H1 (cell line): ENCODE data around the gene TSEN54. TPM values are rescaled to one million over a fixed set of nuclear protein-coding genes. Genes with fewer than 3 reads are reported as not detected.

Experiments used
- BCL11A ChIP-seq, 2 experiments: IDR thresholded peaks; one replicate each; pipeline ENCODE4 v1.6.1; 2011; ENCODE audit warnings: low read depth in 2 of 2, low read length in 2 of 2, mild to moderate bottlenecking in 2 of 2
- CTBP2 ChIP-seq: IDR thresholded peaks from 2 replicates; pipeline ENCODE4 v1.7.0; 2011; ENCODE audit warnings: borderline replicate concordance, mild to moderate bottlenecking, moderate library complexity, mixed read lengths, low read length; ENCODE audit not compliant: insufficient read depth, insufficient read length
- CTCF ChIP-seq, 3 experiments: IDR thresholded peaks; 1 replicate in 2 of 3; 2 replicates in 1 of 3; pipeline versions ENCODE4 v1.5.1 to v1.6.1; 2011; ENCODE audit warnings: low read length in 3 of 3, mild to moderate bottlenecking in 3 of 3, inconsistent platforms in 2 of 3, low read depth in 1 of 3, moderate library complexity in 1 of 3; ENCODE audit not compliant: insufficient read depth in 1 of 3; ENCODE audit errors: control extremely low read depth in 1 of 3
- EGR1 ChIP-seq: IDR thresholded peaks from 2 replicates; pipeline ENCODE4 v1.6.1; 2011; ENCODE audit warnings: low read depth, low read length, borderline replicate concordance
- HDAC2 ChIP-seq, 2 experiments: fragments of 300-600 bp in 1 of 2; sonication (generic) in 1 of 2; IDR thresholded peaks; 2 replicates each; pipeline ENCODE4 v1.6.1; 2011 to 2012; ENCODE audit warnings: low read depth in 2 of 2, low read length in 2 of 2, mild to moderate bottlenecking in 2 of 2, moderate library complexity in 2 of 2, borderline replicate concordance in 1 of 2, inconsistent platforms in 1 of 2
- PHF8 ChIP-seq: fragments of 200-600 bp; sonication (generic); conservative IDR thresholded peaks from 2 replicates; pipeline ENCODE4 v1.7.1; 2012; ENCODE audit warnings: low read depth, mild to moderate bottlenecking, inconsistent platforms, low read length, moderate library complexity
- POLR2AphosphoS5 ChIP-seq: IDR thresholded peaks from 2 replicates; pipeline ENCODE4 v1.6.1; 2011; ENCODE audit warnings: low read depth, low read length
- SP4 ChIP-seq: IDR thresholded peaks from 2 replicates; pipeline ENCODE4 v1.6.1; 2012; ENCODE audit warnings: low read length, inconsistent platforms
- TBP ChIP-seq: IDR thresholded peaks from 2 replicates; pipeline ENCODE4 v1.6.1; 2011; ENCODE audit warnings: low read depth, low read length, improper control_type of control experiment
- USF2 ChIP-seq: IDR thresholded peaks from 2 replicates; pipeline ENCODE4 v1.6.1; 2011; ENCODE audit warnings: low read length, improper control_type of control experiment
- polyA plus RNA-seq, 7 experiments: library from polyadenylated mRNA; depleted of rRNA in 3 of 7; stranded (reverse) in 5 of 7; unstranded in 2 of 7; fragments of >200 nt in 5 of 7; fragments of 200-250 nt in 2 of 7; gene quantifications; 1 replicate in 5 of 7; 2 replicates in 1 of 7; 4 replicates in 1 of 7; pipeline versions ENCODE4 v1.2.1 to v1.2.3, GENCODE V29; 2011 to 2013; ENCODE audit warnings: missing spikeins in 2 of 7, mixed read lengths in 2 of 7
- total RNA-seq: library from RNA; stranded (reverse); fragmentation: NEBNext Ultra II Directional; extraction: Animal tissue kit (Norgen Biotek cat#: 25700); gene quantifications from 2 replicates; pipeline ENCODE4 v1.2.1, GENCODE V29; 2021

TSEN54 gene
- total and polyA plus RNA-seq, 2 of the 8 experiments (the other 6 are each of a cell fraction or from before 2014, with no cell fraction given), result 43.6 to 60.3 TPM

DNA sequence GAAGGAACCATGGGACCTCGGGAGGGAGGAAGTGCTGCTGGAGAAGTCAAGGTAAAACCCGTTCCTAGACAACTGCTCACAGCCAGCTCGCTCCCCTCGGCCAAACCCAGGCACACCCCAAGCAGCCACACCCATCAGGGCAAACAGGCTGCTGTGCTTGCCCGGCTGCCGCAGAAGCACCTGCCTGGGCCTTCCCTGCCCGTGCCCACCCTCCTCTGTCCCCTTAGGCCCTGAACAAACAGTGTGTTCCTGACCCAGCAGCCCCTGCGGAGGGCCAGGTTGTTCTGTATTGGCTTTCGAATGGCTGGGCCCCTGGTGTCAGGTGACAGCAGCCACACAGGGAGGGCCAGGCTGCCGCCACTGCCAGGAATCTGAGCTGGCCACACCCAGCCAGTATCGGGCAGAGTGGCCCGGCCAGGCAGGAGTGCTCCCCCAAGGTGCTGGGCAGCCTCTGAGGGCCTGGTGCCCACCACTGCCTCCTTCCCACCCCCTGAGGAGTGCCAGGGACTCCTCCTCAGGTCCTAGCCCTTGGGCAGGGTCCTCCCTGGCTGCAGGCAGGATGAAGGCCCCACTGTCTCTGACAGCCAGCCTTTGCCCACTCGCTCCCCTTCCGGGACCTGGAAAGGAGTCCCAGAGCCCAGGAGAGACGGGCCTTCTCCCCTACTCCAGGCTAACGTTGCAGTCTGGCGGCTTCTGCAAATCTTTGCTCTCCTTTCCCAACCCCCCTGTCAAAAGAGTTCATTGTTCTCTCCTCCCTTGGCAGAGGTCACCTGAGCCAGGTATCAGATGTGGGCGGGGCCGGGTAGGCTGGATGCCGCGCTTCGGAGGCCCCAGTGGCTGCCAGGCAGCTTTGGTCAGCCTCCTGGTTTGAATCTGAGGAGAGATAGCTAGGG is 33.2 kb downstream of the TSEN54 start (continued):
- TF ChIP-seq USF2, result peak; percentile 49; the same call in 1 of the 2 replicates
- peak; percentile 85 for TF ChIP-seq CTBP2
- peak in 1 of 2 experiments; percentile 56; a peak in 1 of 4 replicates for TF ChIP-seq HDAC2 (IDR thresholded peaks at IDR 0.05; ENCODE audit: borderline replicate concordance in 1 of 2, low read depth in 2 of 2, low read length in 2 of 2)
- TF ChIP-seq PHF8, result 0 out of 2 replicates have a peak, but pooled peaks have one; percentile 28
- TF ChIP-seq CTCF (IDR thresholded peaks at IDR 0.05; ENCODE audit: control extremely low read depth in 1 of 3, insufficient read depth in 1 of 3, low read depth in 1 of 3, low read length in 3 of 3), result peak in 1 of 3 experiments; percentile 6; a peak in 1 of 4 replicates
- no peak for TF ChIP-seq BCL11A (IDR thresholded peaks at IDR 0.05; ENCODE audit: low read depth in 2 of 2, low read length in 2 of 2)
- peak; percentile 91; the same call in 1 of the 2 replicates for TF ChIP-seq SP4
- TF ChIP-seq EGR1, result no peak
- no peak; the same call in 1 of the 2 replicates for TF ChIP-seq POLR2AphosphoS5
- peak; percentile 24; the same call in 1 of the 2 replicates for TF ChIP-seq TBP
- TF ChIP-seq, all 59 proteins: peak for 12
